HepG2 (cell line): ENCODE measurements around the gene CLHC1. TPM values are rescaled to one million over a fixed set of nuclear protein-coding genes. Genes with fewer than 3 reads are reported as not detected.

Experiments used
- CTCF ChIP-seq: sonication (generic); formaldehyde crosslinking; IDR thresholded peaks from 2 replicates; pipeline ENCODE4 v1.5.0; 2020; ENCODE audit warnings: mild to moderate bottlenecking, missing genetic modification reagents, moderate library complexity
- DBP ChIP-seq: sonication (generic); formaldehyde crosslinking; IDR thresholded peaks from 2 replicates; pipeline ENCODE4 v1.4.0; 2020; ENCODE audit warnings: missing genetic modification reagents; ENCODE audit errors: not compliant biosample characterization
- DMTF1 ChIP-seq: sonication (generic); formaldehyde crosslinking; IDR thresholded peaks from 2 replicates; pipeline ENCODE4 v1.4.0; 2020; ENCODE audit warnings: mild to moderate bottlenecking, missing genetic modification reagents
- HDAC2 ChIP-seq: sonication (generic); formaldehyde crosslinking; IDR thresholded peaks from 2 replicates; pipeline ENCODE4 v1.4.0; 2020; ENCODE audit warnings: missing genetic modification reagents
- MYC ChIP-seq: sonication (generic); formaldehyde crosslinking; IDR thresholded peaks from 2 replicates; pipeline ENCODE4 v1.9.0; 2021; ENCODE audit warnings: missing genetic modification reagents, borderline replicate concordance
- NR0B2 ChIP-seq: sonication (generic); formaldehyde crosslinking; IDR thresholded peaks from 2 replicates; pipeline ENCODE4 v1.4.0; 2020; ENCODE audit warnings: mild to moderate bottlenecking, missing genetic modification reagents
- PHB2 ChIP-seq: fragments of 450-650 bp; IDR thresholded peaks from 2 replicates; pipeline ENCODE4 v1.6.1; 2018; ENCODE audit not compliant: partially characterized antibody
- SAFB2 ChIP-seq: sonication (generic); formaldehyde crosslinking; IDR thresholded peaks from 2 replicates; pipeline ENCODE4 v1.5.1; 2020; ENCODE audit warnings: missing genetic modification reagents, low read depth, mild to moderate bottlenecking, borderline replicate concordance
- SALL2 ChIP-seq: sonication (generic); formaldehyde crosslinking; IDR thresholded peaks from 2 replicates; pipeline ENCODE4 v1.8.1; 2023; ENCODE audit warnings: mild to moderate bottlenecking, missing genetic modification reagents, inconsistent platforms
- SMARCE1 ChIP-seq: fragments of 450-650 bp; IDR thresholded peaks from 2 replicates; pipeline ENCODE4 v1.6.1; 2017; ENCODE audit warnings: borderline replicate concordance
- SMYD3 ChIP-seq: sonication (generic); formaldehyde crosslinking; IDR thresholded peaks from 2 replicates; pipeline ENCODE4 v1.8.1; 2023; ENCODE audit warnings: mild to moderate bottlenecking, missing genetic modification reagents
- THRA ChIP-seq: sonication (generic); formaldehyde crosslinking; IDR thresholded peaks from 2 replicates; pipeline ENCODE4 v1.4.0; 2020; ENCODE audit warnings: missing genetic modification reagents, borderline replicate concordance
- ZC3H13 ChIP-seq: sonication (generic); formaldehyde crosslinking; IDR thresholded peaks from 2 replicates; pipeline ENCODE4 v1.8.1; 2023; ENCODE audit warnings: mild to moderate bottlenecking, missing genetic modification reagents, moderate library complexity
- ZNF207 ChIP-seq: fragments of 450-650 bp; IDR thresholded peaks from 2 replicates; pipeline ENCODE4 v1.6.1; 2016; ENCODE audit warnings: antibody characterized with exemption, borderline replicate concordance
- ZNF513 ChIP-seq: sonication (generic); formaldehyde crosslinking; conservative IDR thresholded peaks from 2 replicates; pipeline ENCODE4 v1.5.0; 2020; ENCODE audit warnings: missing genetic modification reagents
- ZNF567 ChIP-seq: sonication (generic); formaldehyde crosslinking; IDR thresholded peaks from 2 replicates; pipeline ENCODE4 v1.8.1; 2023; ENCODE audit warnings: mild to moderate bottlenecking, missing genetic modification reagents, borderline replicate concordance
- ZNF883 ChIP-seq: sonication (generic); formaldehyde crosslinking; IDR thresholded peaks from 2 replicates; pipeline ENCODE4 v1.5.1; 2020; ENCODE audit warnings: mild to moderate bottlenecking, missing genetic modification reagents; ENCODE audit errors: not compliant biosample characterization
- ZSCAN21 ChIP-seq: sonication (generic); formaldehyde crosslinking; IDR thresholded peaks from 2 replicates; pipeline ENCODE4 v1.8.0; 2022; ENCODE audit warnings: mild to moderate bottlenecking, missing genetic modification reagents, moderate library complexity, borderline replicate concordance
- polyA plus RNA-seq, 8 experiments: library from polyadenylated mRNA; depleted of rRNA in 3 of 8; stranded (reverse) in 7 of 8; unstranded in 1 of 8; fragments of >200 nt; fragmentation: Illumina TruSeq in 4 of 8; extraction: Trizol in 4 of 8; gene quantifications; 2 replicates each; pipeline versions ENCODE4 v1.2.1 to v1.2.3, GENCODE V29; 2011 to 2016; ENCODE audit warnings: low read depth in 4 of 8, missing spikeins in 1 of 8, mixed read lengths in 1 of 8; ENCODE audit not compliant: insufficient read depth in 1 of 8
- total RNA-seq, 5 experiments: library from RNA; depleted of rRNA; stranded (reverse); fragments of >200 nt; fragmentation: Illumina TruSeq; extraction: Trizol; gene quantifications; 2 replicates each; pipeline ENCODE4 v1.2.3, GENCODE V29; 2016; ENCODE audit warnings: low read depth in 1 of 5

Gene CLHC1
- total and polyA plus RNA-seq, 2 of the 13 experiments (the other 11 are each of a cell fraction or from before 2014, with no cell fraction given) = 9.8 to 12.6 TPM

- TF ChIP-seq CTCF (CRISPR knock-in tag) (no peak), DMTF1 (CRISPR knock-in tag) (peak; percentile 86; the same call in 1 of the 2 replicates), ZC3H13 (CRISPR knock-in tag) (0 out of 2 replicates have a peak, but pooled peaks have one; percentile 24), ZNF513 (CRISPR knock-in tag) (no peak), SMARCE1 (no peak), PHB2 (no peak), ZNF883 (CRISPR knock-in tag) (peak; percentile 21), SALL2 (CRISPR knock-in tag) (0 out of 2 replicates have a peak, but pooled peaks have one; percentile 36), HDAC2 (CRISPR knock-in tag) (no peak), ZSCAN21 (no peak; the same call in 1 of the 2 replicates), ZNF567 (CRISPR knock-in tag) (no peak), ZNF207 (no peak), DBP (CRISPR knock-in tag) (peak; percentile 81), NR0B2 (CRISPR knock-in tag) (no peak), SAFB2 (CRISPR knock-in tag) (no peak), MYC (peak; percentile 68; the same call in 1 of the 2 replicates), SMYD3 (CRISPR knock-in tag) (no peak), THRA (CRISPR knock-in tag) (no peak)
Measured at GRCh38 chr2:55232863-55233657, 967 bp upstream of the CLHC1 start (continued).
